Measurements from ENCODE around the gene EYS. TPM values are rescaled to one million over a fixed set of nuclear protein-coding genes. Genes with fewer than 3 reads are reported as not detected.

Gene EYS
- total and polyA plus RNA-seq, 2 of the 13 experiments (the other 11 are each of a cell fraction or from before 2014, with no cell fraction given) = 0.04 to 0.07 TPM

DNA sequence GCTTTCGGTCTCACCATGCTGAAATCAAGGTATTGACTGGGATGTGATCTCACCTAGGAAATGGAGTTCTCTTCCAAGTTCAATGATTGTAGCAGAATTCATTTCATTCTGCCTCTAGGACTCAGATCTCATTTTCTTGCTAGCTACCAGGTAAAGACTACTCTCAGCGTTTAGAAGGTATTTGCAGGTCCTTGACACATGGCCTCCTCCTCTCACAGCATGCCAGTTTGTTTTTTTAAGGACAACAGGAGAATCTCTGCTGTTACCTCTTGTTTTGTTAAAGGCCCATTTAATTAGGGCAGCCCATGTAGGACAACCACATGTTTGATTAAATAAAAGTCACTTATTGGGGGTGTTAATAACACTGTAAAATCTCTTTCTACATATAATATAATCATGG lies 757.8 kb downstream of the EYS start:
- no peak overlapping the region for H3K4me3 ChIP-seq (replicated peaks in 1 of 3; ENCODE audit: insufficient read depth in 1 of 3, low read depth in 2 of 3, low read length in 3 of 3)
- FAIRE-seq = no peak
- no peaks in the 10 kb centered on the region; a peak in 1 of 5 replicates for H3K27me3 ChIP-seq (ENCODE audit: control insufficient read depth in 1 of 2, insufficient read depth in 2 of 2, low read length in 2 of 2)
- ChIA-PET POLR2A (no interaction called here), CTCF (ENCODE audit: low intra/inter-chr PET ratio, low total read pairs) (no interaction called here)
- H3K36me3 ChIP-seq (replicated peaks in 1 of 2; ENCODE audit: control insufficient read depth in 1 of 2, insufficient read depth in 2 of 2, low read length in 2 of 2) = no peaks in the 10 kb centered on the region
- no peak for ATAC-seq
- WGBS (ENCODE audit: low lambda C conversion rate) = 2% methylated on average over 2 of the region's 2 CpGs
- TF ChIP-seq, protein P1, sequence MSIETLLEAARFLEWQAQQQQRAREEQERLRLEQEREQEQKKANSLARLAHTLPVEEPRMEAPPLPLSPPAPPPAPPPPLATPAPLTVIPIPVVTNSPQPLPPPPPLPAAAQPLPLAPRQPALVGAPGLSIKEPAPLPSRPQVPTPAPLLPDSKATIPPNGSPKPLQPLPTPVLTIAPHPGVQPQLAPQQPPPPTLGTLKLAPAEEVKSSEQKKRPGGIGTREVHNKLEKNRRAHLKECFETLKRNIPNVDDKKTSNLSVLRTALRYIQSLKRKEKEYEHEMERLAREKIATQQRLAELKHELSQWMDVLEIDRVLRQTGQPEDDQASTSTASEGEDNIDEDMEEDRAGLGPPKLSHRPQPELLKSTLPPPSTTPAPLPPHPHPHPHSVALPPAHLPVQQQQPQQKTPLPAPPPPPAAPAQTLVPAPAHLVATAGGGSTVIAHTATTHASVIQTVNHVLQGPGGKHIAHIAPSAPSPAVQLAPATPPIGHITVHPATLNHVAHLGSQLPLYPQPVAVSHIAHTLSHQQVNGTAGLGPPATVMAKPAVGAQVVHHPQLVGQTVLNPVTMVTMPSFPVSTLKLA (IDR thresholded peaks at IDR 0.05) = peak; percentile 57
- no peak for TF ChIP-seq MAFG (CRISPR knock-in tag; IDR thresholded peaks at IDR 0.05)
- H3K9me3 ChIP-seq (ENCODE audit: low read length) = no peaks in the 10 kb centered on the region
- in situ Hi-C loops (cut with HindIII; ENCODE audit: extremely low pct_ligation_motif_present, low pct_unique_long_range_greater_than_20kb) (no loop called here), intact Hi-C loops (cut with micrococcal nuclease; ENCODE audit: unreplicated experiment) (no loop called here)
- no peaks in the 10 kb centered on the region for H3K4me1 ChIP-seq (ENCODE audit: insufficient read depth, low read length)
- DNase-seq (ENCODE audit: low spot score) = no peak
- no peak overlapping the region for H3K4me2 ChIP-seq (ENCODE audit: low read depth, low read length)
- H2AFZ ChIP-seq (ENCODE audit: low read length) = no peak overlapping the region
- H3K79me2 ChIP-seq (ENCODE audit: insufficient read depth, low read length) = no peaks in the 10 kb centered on the region
- no peak overlapping the region for H3K9ac ChIP-seq (ENCODE audit: insufficient read depth, low read depth, low read length)
- H4K20me1 ChIP-seq (ENCODE audit: insufficient read depth, low read length) = no peaks in the 10 kb centered on the region
- no TSS peak for BruUV-seq (replicated peaks)
- H3K27ac ChIP-seq (ENCODE audit: extremely low read length, insufficient read depth, low read length) = no peak overlapping the region

DNA sequence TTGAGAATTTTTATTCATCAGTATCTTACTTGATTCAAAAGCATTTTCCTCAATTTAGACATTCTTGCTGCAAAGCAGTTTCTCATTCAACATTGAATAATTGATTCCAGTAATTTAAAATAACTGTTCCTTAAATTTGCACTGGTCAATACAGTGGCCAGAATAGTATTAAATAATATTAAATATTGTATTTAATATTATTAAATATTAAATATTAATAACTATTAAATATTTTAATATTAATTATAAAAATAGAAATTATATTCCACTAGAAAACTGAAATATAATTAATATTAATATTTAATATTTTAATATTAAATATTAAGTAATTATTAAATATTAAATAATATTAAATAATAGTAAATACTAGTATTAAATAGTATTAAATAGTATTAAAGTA lies 758.8 kb downstream of the EYS start:
- BruUV-seq (replicated peaks) = no TSS peak
- H4K20me1 ChIP-seq (ENCODE audit: insufficient read depth, low read length) = no peaks in the 10 kb centered on the region
- H3K4me2 ChIP-seq (ENCODE audit: low read depth, low read length) = no peak overlapping the region
- no peaks in the 10 kb centered on the region; a peak in 1 of 5 replicates for H3K27me3 ChIP-seq (ENCODE audit: control insufficient read depth in 1 of 2, insufficient read depth in 2 of 2, low read length in 2 of 2)
- H3K79me2 ChIP-seq (ENCODE audit: insufficient read depth, low read length) = no peaks in the 10 kb centered on the region
- no peaks in the 10 kb centered on the region for H3K4me1 ChIP-seq (ENCODE audit: insufficient read depth, low read length)
- ATAC-seq (no peak), FAIRE-seq (no peak), DNase-seq (ENCODE audit: low spot score) (no peak)
- no peak overlapping the region for H3K27ac ChIP-seq (ENCODE audit: extremely low read length, insufficient read depth, low read length)
- in situ Hi-C loops (cut with HindIII; ENCODE audit: extremely low pct_ligation_motif_present, low pct_unique_long_range_greater_than_20kb) = no loop called here
- POLR2A ChIA-PET = no interaction called here
- CTCF ChIA-PET (ENCODE audit: low intra/inter-chr PET ratio, low total read pairs) = no interaction called here
- H3K9ac ChIP-seq (ENCODE audit: insufficient read depth, low read depth, low read length) = no peak overlapping the region
- H2AFZ ChIP-seq (ENCODE audit: low read length) = no peak overlapping the region
- no peak overlapping the region for H3K4me3 ChIP-seq (replicated peaks in 1 of 3; ENCODE audit: insufficient read depth in 1 of 3, low read depth in 2 of 3, low read length in 3 of 3)
- no peaks in the 10 kb centered on the region for H3K9me3 ChIP-seq (ENCODE audit: low read length)
- H3K36me3 ChIP-seq (replicated peaks in 1 of 2; ENCODE audit: control insufficient read depth in 1 of 2, insufficient read depth in 2 of 2, low read length in 2 of 2) = no peaks in the 10 kb centered on the region
- intact Hi-C loops (cut with micrococcal nuclease; ENCODE audit: unreplicated experiment) = no loop called here
- TF ChIP-seq NAIF1 (CRISPR knock-in tag; IDR thresholded peaks at IDR 0.05; ENCODE audit: borderline replicate concordance) (no peak), HNRNPUL1 (IDR thresholded peaks at IDR 0.05; ENCODE audit: low read depth, low read length) (no peak), ZSCAN29 (CRISPR knock-in tag; conservative IDR thresholded peaks at IDR 0.05) (no peak), ZNF883 (CRISPR knock-in tag; IDR thresholded peaks at IDR 0.05; ENCODE audit: not compliant biosample characterization) (no peak), FOXA1 (IDR thresholded peaks at IDR 0.05) (no peak), FOXA1 (CRISPR knock-in tag; IDR thresholded peaks at IDR 0.05) (no peak), STAG1 (CRISPR knock-in tag; IDR thresholded peaks at IDR 0.05) (no peak), HDAC6 (IDR thresholded peaks at IDR 0.05; ENCODE audit: low read depth, low read length) (no peak), HOXA7 (CRISPR knock-in tag; IDR thresholded peaks at IDR 0.05) (no peak), PAX8 (CRISPR knock-in tag; IDR thresholded peaks at IDR 0.05; ENCODE audit: borderline replicate concordance) (no peak)
- TF ChIP-seq, protein P2, sequence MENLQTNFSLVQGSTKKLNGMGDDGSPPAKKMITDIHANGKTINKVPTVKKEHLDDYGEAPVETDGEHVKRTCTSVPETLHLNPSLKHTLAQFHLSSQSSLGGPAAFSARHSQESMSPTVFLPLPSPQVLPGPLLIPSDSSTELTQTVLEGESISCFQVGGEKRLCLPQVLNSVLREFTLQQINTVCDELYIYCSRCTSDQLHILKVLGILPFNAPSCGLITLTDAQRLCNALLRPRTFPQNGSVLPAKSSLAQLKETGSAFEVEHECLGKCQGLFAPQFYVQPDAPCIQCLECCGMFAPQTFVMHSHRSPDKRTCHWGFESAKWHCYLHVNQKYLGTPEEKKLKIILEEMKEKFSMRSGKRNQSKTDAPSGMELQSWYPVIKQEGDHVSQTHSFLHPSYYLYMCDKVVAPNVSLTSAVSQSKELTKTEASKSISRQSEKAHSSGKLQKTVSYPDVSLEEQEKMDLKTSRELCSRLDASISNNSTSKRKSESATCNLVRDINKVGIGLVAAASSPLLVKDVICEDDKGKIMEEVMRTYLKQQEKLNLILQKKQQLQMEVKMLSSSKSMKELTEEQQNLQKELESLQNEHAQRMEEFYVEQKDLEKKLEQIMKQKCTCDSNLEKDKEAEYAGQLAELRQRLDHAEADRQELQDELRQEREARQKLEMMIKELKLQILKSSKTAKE (CRISPR knock-in tag; IDR thresholded peaks at IDR 0.05; ENCODE audit: borderline replicate concordance) = no peak
- TF ChIP-seq, protein P3, sequence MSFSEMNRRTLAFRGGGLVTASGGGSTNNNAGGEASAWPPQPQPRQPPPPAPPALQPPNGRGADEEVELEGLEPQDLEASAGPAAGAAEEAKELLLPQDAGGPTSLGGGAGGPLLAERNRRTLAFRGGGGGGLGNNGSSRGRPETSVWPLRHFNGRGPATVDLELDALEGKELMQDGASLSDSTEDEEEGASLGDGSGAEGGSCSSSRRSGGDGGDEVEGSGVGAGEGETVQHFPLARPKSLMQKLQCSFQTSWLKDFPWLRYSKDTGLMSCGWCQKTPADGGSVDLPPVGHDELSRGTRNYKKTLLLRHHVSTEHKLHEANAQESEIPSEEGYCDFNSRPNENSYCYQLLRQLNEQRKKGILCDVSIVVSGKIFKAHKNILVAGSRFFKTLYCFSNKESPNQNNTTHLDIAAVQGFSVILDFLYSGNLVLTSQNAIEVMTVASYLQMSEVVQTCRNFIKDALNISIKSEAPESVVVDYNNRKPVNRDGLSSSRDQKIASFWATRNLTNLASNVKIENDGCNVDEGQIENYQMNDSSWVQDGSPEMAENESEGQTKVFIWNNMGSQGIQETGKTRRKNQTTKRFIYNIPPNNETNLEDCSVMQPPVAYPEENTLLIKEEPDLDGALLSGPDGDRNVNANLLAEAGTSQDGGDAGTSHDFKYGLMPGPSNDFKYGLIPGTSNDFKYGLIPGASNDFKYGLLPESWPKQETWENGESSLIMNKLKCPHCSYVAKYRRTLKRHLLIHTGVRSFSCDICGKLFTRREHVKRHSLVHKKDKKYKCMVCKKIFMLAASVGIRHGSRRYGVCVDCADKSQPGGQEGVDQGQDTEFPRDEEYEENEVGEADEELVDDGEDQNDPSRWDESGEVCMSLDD (CRISPR knock-in tag; IDR thresholded peaks at IDR 0.05; ENCODE audit: borderline replicate concordance) = no peak

All from HepG2 (cell line).